NCI-H2029 (cell line): Measurements from ENCODE around the gene C1QC.

Experiments
- DNase-seq: peaks from one replicate; lab custom pipeline; 2025; lab: John Stamatoyannopoulos, UW

C1QC gene

GRCh38 chr1:22643381-22643780 is at the start of gene C1QC:
C1QC (plus strand) TSS chr1:22643633; CDS start chr1:22644024, 391 bp downstream.
- no peak for DNase-seq

- no peak for DNase-seq
Observed at GRCh38 chr1:22594396-22594795, 49.0 kb upstream of the C1QC start.

- no peak for DNase-seq
Observed at GRCh38 chr1:22595108-22595507, 48.3 kb upstream of the C1QC start.

GRCh38 chr1:22597301-22597965 is 46.0 kb upstream of the C1QC start:
- DNase-seq: no peak

GRCh38 chr1:22597996-22598395 is 45.4 kb upstream of the C1QC start:
- no peak for DNase-seq

- DNase-seq: no peak
Observed at GRCh38 chr1:22598736-22599135, 44.7 kb upstream of the C1QC start.

GRCh38 chr1:22600071-22600816 is 43.2 kb upstream of the C1QC start:
- DNase-seq: peak; percentile 81

- no peak for DNase-seq
Observed at GRCh38 chr1:22600817-22601605, 42.4 kb upstream of the C1QC start.

GRCh38 chr1:22601610-22602009 is 41.8 kb upstream of the C1QC start:
- no peak for DNase-seq

GRCh38 chr1:22602060-22602740 is 41.2 kb upstream of the C1QC start:
- DNase-seq: no peak

GRCh38 chr1:22606161-22606560 is 37.3 kb upstream of the C1QC start:
- DNase-seq: no peak

- no peak for DNase-seq
Observed at GRCh38 chr1:22607154-22607553, 36.3 kb upstream of the C1QC start.

GRCh38 chr1:22608361-22608760 is 35.1 kb upstream of the C1QC start:
- no peak for DNase-seq

GRCh38 chr1:22609291-22609690 is 34.1 kb upstream of the C1QC start:
- no peak for DNase-seq

GRCh38 chr1:22611530-22611947 is 31.9 kb upstream of the C1QC start:
- no peak for DNase-seq

GRCh38 chr1:22612671-22613571 is 30.5 kb upstream of the C1QC start:
- DNase-seq: no peak

GRCh38 chr1:22613572-22613918 is 29.9 kb upstream of the C1QC start:
- DNase-seq: no peak

- DNase-seq: no peak
Observed at GRCh38 chr1:22613951-22614350, 29.5 kb upstream of the C1QC start.

- DNase-seq: no peak
Observed at GRCh38 chr1:22615886-22616285, 27.5 kb upstream of the C1QC start.

GRCh38 chr1:22616571-22616970 is 26.9 kb upstream of the C1QC start:
- no peak for DNase-seq

GRCh38 chr1:22618056-22618455 is 25.4 kb upstream of the C1QC start:
- DNase-seq: no peak
